Ramos (cell line): ENCODE measurements around the gene PHYHIPL.

Experiments used
- in situ Hi-C: fragments of 300-500 bp; cut with MboI; formaldehyde crosslinking; loops from one replicate; pipeline ENCODE4 v1.14.3; 2022; ENCODE audit warnings: low sequenced_read_pairs; ENCODE audit not compliant: unreplicated experiment

Gene PHYHIPL

DNA sequence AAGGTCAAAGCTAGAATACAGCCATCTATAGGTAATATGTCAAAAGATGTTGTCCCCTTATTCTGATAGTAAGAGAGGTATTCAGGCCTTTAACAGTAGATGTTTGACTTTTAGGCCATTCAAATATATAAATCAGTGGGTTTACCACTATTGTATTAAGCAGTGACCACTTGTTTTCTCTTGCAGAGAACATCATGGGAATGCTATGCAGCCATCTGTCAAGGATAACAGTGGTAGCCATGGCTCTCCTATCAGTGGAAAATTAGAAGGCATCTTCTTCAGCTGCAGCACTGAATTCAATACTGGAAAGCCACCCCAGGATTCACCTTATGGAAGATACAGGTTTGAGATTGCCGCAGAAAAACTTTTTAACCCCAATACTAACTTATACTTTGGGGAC, 68.4 kb downstream of the PHYHIPL start:
- in situ Hi-C loops: no loop called here

DNA sequence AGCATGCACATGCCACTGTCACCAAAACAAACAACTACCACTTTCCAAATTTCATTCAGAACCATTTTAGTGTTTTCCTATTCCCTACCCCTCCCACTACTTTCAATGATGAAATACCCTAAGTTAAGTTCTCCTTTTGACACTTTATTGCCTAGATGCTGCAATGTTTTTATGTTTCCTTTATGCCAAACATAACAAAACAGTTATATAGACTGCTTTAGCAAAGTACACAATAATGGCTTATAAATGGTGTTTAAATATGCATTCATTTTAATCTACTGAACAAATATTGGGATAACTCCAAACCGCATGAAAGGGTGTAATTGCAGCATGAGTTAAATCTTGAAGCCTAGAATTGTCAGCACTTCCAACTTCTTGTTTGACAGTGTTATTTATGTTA, 69.2 kb downstream of the PHYHIPL start:
- in situ Hi-C loops: no loop called here

DNA sequence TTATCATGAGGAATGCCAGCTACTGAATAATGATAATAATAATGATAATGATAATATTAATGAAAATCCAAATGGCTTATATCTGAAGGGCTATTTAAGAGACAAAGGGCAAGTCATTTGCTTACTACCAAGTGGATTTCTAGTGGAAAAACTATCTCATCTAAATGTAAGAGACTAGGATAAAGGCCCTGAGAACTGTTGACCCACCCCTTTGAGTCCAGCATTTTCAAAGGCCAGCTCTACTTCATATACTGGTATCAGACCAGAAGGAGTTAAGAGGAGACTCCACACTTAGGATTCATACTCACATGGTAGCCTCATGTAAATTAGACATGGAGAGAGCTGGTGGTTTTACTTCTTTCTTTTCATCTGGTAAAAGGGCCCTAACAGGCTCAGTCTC, 76.0 kb downstream of the PHYHIPL start:
- in situ Hi-C loops: no loop called here

DNA sequence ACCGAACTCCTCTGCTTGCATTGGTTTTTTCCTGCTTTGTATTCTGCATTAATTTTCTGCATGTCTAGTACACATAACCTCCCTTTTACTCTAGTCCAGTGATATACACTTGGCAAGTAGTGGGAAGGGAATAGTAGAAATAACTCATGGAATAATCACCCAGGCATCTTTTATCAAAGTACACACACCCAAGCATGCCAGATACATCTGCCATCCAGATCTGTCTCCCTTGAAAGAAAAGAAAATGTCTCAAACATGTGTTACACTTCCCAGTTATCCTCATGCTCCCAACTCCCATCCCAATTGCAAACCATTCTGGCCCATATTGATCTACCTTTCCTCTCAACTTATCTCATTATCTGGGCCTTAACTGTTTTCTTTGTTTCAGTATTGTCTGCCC, 79.0 kb downstream of the PHYHIPL start:
- in situ Hi-C loops: no loop called here

DNA sequence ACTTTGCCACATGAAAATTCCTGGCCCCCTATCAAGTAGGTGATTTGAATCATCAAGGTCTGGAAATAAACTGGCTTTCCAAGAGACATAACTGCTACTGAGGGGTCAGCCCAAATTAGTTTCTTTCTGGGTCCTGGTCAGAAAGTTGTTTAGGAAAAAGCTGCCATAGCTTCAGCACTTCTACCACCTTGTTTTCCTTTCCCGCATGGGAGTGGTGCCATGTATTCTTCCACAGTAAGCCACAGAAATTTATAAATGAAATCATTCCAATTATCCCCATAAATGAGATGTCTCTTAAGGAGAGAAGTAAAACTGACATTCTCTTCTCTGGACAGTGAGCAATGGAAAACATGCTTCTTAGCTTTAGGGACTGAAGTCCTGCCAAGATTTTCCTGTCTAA, 80.8 kb downstream of the PHYHIPL start:
- in situ Hi-C loops: no loop called here

DNA sequence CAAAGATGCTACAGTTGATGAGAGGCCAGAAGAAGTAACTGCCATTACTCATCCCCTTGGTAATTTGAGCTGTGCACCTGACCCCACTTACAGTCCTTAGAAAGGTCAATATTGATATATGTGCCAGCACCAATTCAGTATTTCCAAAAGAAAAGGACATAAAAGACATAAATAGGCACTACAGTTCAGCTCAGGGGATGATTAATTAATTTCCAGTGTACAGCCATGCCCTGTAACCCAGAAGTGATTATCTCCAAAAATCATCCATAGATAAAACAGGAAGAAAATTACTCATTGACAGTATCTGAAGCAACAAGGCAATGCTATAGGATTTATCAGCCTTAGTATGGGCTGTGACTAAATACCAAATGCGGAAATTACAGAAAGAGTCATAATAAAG, 82.4 kb downstream of the PHYHIPL start:
- in situ Hi-C loops: no loop called here

DNA sequence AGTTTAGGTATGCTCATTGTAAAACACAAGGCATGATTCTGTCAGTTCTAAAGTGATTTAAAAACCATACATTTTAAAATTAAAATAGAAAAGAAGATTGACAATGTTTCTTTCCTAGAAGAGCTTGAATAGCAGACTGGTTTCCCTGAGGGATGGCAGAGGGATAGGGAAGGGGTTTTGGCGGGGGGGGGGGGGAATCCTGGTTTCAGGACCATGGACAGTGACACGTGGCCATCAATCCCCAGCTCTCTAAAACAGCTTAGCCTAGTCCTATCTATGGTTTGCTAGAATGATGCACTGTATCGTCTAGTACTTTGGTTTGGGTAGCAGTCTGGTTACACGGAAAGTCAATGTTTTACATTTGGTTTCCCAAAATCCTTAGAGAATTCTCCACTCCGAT, 88.7 kb downstream of the PHYHIPL start:
- in situ Hi-C loops: no loop called here

DNA sequence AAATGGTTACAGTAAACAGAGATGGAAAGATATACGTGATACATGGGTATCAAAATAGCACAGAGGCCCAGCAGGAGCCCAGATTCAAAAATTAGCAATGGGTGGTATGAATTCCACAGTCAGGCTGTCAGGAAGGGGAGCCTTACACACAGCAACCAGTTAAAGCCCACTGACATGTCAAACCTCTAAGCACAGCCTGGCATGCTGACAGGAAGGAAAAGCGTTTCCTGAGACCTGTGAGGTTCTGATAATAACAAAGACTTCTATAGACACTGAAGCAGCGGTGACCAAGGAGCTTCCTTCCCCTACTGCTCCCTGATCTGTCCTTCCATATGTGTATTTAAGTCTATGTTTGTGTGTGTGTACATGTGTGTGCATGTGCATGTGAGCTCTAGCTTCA, 89.9 kb downstream of the PHYHIPL start:
- in situ Hi-C loops: no loop called here

DNA sequence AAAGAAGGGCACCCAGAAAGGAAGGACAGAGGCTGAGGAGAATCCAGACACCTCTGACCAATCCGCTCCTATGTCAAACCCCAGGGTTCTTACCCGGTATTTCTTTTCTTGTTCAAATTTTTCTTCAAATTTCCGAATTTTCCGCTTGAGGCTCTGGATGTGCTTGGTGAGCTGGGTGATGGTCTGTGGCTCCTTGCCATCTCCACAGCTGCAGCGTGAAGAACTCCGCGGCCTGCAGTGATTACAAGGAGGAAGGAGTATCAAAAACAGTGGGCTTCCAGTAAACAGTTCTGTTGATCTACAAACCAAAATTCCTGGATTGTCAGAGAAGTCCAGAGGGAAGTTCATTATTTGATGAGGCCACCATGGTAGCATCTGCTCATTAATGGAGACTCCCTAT, 92.0 kb downstream of the PHYHIPL start:
- in situ Hi-C loops: no loop called here

DNA sequence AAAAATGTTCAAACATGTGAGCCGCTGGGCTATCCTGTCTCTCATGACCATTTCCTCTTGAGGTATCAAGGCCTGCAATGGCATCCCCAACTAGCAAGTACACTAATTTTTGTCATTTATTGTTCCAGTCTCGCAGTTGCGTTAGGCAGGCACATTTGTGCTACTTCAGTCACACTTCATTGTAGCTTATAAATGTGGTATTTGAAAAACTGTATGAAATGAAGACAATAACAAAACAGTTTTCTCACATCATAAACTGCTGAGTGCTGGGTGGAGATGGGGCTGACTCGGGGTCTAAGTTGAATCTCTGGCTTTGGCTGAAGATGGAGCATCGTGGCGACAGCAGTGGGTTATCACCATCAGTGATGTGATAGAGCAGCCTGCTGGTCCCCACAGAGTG, 93.2 kb downstream of the PHYHIPL start:
- in situ Hi-C loops: no loop called here

DNA sequence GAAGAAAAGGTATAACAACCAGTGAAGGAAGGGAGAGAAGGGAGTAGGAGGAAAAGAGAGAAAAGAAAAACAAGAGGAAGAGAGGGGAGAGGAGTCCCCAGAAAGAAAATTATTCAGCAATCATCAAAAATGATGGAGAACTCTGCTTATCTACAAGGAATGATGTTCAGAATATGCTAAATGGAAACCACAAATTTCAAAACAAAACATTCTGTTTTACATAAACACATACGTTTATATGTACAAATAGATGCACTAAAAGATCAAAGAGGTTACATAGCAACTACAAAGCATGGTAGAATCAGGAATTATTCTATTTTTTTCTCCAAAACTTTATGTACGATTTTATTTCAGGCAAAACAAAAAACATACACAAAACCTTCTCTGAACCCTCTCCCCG, 94.0 kb downstream of the PHYHIPL start:
- in situ Hi-C loops: no loop called here

DNA sequence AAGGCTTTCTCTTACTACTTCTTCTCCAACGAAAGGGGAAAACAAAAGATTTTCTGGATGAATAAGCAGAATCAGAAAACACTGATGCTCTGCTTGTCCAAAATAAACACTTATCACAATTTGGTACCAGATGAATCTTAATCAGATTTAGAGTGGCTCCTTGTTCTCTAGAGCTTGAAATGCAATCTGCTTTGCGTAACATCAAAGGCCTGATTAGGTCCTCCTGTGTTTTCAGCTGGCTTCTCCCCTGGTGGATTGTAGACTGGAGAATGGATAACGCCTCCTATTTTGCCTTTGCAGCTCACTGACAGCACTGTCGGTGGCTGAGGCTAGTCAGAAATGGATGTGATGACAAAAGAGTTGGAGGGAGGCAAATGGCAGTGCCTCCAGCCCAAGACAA, 94.7 kb downstream of the PHYHIPL start:
- in situ Hi-C loops: no loop called here

DNA sequence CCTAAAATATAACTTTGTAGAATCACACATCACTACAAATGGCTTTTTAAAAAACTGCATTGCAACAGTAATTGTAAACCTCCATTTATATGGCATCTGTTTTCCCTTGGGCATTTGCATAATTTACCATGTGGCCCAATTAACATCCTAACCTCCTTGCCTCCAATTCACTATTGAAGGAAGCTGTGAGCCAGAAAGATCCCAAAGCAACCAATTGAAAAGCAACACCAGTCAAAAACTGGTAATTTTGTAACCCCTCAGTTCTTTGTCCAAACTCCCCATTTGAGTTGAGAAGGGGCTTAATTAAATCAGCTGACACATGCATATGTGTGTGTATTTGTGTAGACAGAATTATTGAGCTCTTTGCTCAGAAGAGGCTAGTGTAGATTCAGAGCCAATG, 95.6 kb downstream of the PHYHIPL start:
- in situ Hi-C loops: no loop called here

DNA sequence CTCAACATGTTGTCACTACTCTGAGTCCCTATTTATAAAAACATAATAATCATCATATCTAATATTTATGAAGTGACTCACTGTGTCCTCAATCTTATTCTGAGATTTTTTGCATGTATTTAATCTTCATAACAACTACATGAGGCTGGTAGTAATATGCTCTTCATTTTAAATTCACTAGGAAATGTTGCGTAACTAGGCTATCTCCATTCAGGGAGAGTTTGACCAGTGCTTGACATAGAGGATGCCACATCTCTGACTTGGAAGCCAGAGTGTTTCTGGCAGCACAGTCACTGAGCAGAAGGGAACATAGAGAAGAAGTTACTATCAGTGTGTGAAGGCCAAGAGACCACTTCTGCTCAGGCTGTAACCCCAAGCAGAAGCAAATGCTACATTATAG, 97.0 kb downstream of the PHYHIPL start:
- in situ Hi-C loops: no loop called here

DNA sequence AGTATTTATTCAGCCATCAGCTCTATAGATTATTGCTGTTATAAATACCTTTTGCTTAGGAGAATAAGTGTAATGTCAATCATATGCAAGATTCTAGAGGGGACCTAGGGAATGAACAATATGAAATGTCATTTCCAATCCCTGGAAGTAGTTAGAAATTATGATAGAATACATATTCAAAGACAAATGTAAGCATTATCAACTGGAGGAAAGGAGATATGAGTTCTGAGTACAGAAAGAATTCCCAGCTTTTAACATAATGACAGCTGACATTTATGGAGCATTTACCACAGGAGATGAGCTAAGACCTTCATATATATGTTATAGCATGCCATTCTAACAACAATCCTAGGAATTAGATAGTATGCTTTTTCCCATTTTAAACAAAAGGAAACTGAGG, 99.7 kb downstream of the PHYHIPL start:
- in situ Hi-C loops: no loop called here

DNA sequence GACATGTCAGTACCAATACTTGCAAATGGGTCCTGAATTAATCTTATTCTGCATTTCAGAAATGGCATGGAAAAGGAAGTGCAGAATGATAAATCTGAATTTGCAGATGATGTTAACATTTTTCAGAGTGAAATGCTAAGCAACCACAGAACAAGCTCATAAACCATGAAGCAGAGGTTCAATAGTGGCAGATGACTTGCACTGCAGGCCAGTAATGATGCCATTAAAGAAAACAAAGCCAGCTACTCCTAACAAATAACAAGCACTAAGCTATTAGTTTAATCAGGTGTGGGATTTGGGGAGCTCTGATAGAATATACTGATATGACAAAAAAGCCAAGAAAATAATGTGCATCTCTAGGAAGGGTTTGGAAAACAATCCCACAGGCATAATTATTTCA, 100.5 kb downstream of the PHYHIPL start:
- in situ Hi-C loops: no loop called here

DNA sequence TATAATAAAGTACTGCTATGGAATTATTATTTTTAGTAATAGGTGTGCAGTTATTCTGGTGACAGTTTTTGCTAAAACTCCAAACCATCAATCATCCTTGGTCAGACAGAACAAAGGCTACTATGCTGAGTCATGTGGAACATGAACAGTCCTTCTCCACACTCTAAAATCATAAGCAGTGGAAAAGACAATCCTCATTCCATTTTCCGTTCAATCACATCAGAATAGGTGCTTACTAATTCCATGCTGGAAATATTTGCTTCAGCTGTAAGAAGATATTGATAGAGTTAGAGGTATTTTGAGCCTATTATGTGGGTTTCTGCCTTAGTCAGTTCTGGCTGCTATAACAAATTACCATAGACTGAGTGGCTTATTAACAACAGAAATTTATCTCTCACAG, 103.0 kb downstream of the PHYHIPL start:
- in situ Hi-C loops: no loop called here

DNA sequence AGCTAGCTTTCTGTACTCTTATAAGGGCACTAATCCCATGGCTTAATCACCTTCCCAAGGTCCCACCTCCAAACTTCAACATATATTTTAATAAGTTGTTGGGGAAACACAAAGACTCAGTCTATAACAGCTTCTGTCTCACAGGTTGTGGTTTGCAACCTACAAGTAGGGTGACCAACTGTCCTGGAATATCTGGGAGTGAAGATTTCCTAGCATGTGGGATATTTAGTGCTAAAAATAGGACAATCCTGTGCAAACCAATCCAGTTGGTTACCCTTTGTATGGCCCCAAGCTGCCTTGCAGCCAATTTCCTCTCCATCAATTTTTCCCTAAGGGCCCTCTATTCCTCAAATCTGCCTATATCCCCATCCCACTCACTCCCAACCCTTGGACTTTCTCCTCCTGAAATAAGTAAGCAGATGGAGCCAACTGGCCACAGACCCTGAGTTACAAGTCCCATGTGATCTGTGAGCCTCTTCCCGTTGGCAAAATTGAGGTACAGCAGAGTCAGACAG, 103.6 kb downstream of the PHYHIPL start:
- in situ Hi-C loops: no loop called here

DNA sequence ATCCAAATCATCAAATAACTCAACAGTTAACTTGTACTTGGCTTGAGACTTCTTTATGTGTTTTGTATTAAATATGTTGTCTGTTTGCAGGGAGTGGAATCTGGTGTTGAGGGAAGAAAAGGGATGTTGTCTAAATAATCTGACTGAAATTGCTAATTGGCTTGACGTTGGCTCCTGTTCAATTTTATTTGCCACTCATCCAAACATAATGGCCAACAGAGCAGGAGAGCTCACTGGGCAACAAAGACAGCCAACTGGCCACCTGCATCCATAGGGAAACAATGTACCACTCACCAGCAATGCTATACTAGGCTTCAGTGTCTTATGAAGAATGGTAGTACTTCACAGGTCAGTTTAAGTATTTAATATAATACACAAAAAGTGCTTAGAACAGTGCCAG, 105.4 kb downstream of the PHYHIPL start:
- in situ Hi-C loops: no loop called here

DNA sequence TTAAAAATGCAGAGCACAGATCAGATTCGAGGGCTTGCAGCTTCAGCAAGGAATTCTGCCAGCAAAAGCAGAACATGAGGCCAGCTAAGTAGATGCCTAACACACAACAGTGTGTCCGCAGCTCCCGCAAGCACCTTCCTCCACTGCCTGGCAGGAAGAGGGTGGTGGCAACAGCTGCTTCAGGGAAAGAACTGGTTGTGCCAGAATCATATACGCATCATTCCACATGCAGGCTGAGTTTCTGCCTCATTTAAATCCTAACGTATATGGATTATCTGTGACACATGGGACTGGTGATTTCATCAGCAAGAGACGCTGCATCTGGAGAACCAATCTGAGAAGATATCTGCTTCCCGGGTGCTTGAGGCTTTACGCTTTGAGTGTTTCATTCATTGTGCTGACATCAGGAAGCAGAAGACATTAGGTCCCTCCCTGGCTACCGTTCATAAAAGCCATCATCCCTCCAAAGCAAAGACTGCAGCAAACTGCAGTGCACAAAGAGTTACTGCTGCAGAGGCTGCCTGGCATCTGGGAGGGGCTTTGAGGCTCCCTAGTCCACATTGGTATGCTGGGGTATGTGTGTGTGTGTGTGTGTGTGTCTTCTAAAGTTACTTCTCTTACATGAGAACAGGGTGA, 107.1 kb downstream of the PHYHIPL start:
- in situ Hi-C loops: no loop called here

DNA sequence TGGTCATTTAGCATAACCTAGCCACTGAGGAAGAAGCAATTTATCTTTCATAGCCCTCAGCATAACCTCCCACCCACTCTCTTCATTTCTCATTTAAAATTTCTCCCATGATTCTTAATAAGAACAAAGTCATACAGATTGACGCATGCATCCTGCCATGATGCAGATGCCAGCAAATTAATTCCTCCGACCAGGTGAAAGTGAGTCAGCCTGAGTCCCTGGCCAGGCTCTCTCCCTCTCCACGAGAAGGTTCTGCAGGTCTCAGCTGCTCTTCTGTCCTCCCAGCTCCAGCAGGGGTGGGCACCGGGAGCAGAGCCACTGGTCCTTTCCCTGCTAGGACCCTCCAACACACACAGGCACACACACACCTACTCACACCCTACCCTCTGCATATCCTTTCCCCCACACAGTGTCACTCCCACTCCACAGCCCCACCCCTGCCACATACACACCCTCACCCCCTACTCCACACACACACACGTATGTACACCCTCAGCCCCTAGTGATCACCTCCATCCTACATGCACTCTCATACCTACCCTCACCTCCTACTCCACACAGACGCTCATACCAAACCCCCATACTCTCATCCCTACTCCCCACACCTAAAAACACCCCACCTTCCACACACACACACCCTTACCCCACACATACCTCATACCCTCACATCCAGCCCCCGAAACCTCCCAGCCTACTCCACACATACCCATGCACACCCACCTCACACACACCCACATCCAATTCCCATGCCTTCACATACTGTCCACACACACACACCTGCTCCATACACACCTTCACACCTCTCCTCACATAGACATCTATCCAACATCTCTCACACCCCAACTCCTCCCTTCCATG, 107.9 kb downstream of the PHYHIPL start:
- in situ Hi-C loops: no loop called here

DNA sequence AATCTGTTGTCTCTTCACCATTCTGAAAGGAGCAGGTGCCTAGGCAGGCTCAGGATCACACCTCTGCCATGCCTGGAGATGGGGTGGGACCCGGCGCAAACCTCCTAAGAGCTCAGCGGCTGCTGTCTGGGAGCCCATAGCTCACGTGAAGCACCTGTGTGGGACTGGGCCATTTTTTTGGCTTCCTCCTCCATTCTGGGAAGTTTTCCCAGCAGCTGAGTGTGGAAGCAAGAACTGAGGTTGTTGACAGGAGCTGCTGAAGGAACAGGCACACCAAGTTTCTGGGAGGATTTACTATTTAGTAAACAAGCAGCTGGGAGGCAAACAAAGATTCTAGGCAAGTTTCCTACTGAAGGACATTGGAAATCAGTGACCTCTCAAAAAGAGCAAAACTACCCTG, 108.6 kb downstream of the PHYHIPL start:
- in situ Hi-C loops: no loop called here
